Uterus (tissue), 2 donors: ENCODE data around the gene GRM8.

Source experiments
- CTCF ChIP-seq, 4 experiments: fragments of 200-600 bp in 2 of 4; fragments of 450-650 bp in 2 of 4; sonication (generic) in 2 of 4; IDR thresholded peaks; one replicate each; pipeline ENCODE4 v1.5.1; 2016 to 2019; ENCODE audit warnings: antibody characterized with exemption in 4 of 4, mild to moderate bottlenecking in 2 of 4, moderate library complexity in 1 of 4
- POLR2A ChIP-seq, 2 donors: fragments of 450-650 bp; IDR thresholded peaks; one replicate each; pipeline ENCODE4 v1.6.1; 2016; ENCODE audit warnings: antibody characterized with exemption in 2 of 2, mild to moderate bottlenecking in 1 of 2, moderate library complexity in 1 of 2

- no peak for TF ChIP-seq CTCF (IDR thresholded peaks at IDR 0.05)
- no peak for TF ChIP-seq POLR2A (IDR thresholded peaks at IDR 0.05)
Measured at GRCh38 chr7:127154101-127154500, 98.6 kb downstream of the GRM8 start.
